Measurements from ENCODE around the gene MVD. TPM values are rescaled to one million over a fixed set of nuclear protein-coding genes. Genes with fewer than 3 reads are reported as not detected.

The MVD gene
- total RNA-seq, 1 experiment from 2014 or later = 38.4 TPM

GRCh38 chr16:88651989-88652761 is 10.7 kb downstream of the MVD start:
- no peak for DNase-seq (ENCODE audit: low read depth in 1 of 2, low spot score in 2 of 2)
- H3K9me3 ChIP-seq (replicated peaks) = no peaks in the 10 kb centered on the region
- no peak overlapping the region for H3K27ac ChIP-seq
- H3K4me3 ChIP-seq = no peak overlapping the region
- no peaks in the 10 kb centered on the region for H3K27me3 ChIP-seq (replicated peaks)
- no peaks in the 10 kb centered on the region for H3K4me1 ChIP-seq (replicated peaks)
- H3K36me3 ChIP-seq = peaks cover 14% of the 10 kb centered on the region

DNA sequence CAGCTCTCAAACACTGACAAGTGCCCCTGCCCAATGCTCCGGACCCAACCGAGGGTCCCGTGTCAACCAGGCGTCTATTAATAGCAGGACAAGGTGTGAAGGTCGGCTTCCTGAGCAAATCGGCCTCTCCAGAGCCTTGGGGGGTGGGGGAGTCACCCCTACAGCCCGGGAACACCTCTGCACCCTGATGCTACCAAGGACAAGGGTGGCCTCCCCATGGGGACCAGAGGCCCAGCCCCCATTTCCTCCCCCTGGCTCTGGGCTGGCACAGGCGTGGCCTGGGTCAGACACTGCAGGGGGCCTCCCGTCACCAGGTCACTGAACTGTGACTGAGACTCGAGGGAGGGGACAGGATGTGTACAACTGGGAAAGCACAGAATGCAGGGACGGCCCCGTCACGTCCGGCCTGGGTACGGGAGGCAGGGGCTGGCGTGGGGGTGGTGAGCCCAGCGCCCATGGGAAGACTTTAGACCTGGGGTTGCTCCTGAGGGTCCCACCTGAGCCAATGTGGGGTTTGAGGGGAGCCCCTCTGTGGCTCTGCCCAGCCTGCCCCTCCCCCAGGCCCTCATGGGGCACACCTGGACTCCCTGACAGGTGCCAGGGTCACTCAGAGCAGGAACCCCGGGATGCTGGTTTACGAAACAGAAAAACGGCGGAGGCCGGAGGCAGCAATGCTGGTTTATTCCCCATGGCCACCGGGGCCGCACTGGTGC is 11.5 kb downstream of the MVD start:
- H3K9me3 ChIP-seq (replicated peaks) = no peaks in the 10 kb centered on the region
- no peaks in the 10 kb centered on the region for H3K27me3 ChIP-seq (replicated peaks)
- H3K27ac ChIP-seq = no peak overlapping the region
- no peaks in the 10 kb centered on the region for H3K4me1 ChIP-seq (replicated peaks)
- no peak for DNase-seq (ENCODE audit: low read depth in 1 of 2, low spot score in 2 of 2)
- H3K36me3 ChIP-seq = peaks cover 14% of the 10 kb centered on the region
- H3K4me3 ChIP-seq = no peak overlapping the region

DNA sequence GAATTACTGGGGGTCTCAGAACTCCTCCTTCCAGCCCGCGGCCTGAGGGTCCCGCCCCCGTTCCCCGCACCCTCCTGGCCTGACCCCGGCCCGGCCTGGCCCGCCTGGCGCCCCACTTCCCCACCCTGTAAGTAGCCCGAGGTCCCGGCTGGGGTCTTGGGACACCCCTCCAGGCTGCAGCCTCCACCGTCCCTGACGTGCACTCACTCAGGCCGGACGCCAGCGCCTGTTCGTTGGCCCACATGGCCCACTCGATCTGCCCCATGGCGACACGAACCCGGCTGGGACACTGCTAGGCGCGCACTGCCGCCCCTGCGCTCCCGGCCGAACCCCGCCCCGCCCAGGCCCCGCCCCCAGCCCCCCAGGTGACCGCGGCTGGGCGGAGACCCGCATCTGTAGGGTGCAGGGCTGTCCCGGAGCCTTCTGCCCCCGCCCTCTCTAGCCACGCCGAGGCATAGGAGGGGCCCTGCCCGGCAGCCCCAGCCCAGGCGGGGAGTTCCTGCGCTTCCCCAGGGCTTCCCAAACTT is 12.1 kb downstream of the MVD start, which contains the start of gene CYBA:
Gene CYBA (minus strand): TSS at position 305 of the 527 bp plus-strand sequence. CDS start 40 bp downstream, at position 265.
- Histone ChIP-seq H3K27me3 (replicated peaks) (no peaks in the 10 kb centered on the region; the same call in 1 of the 2 replicates), H3K36me3 (peaks cover 14% of the 10 kb centered on the region), H3K4me3 (no peak within 1 kb of the TSS), H3K4me1 (replicated peaks) (no peaks in the 10 kb centered on the region), H3K9me3 (replicated peaks) (no peaks in the 10 kb centered on the region), H3K27ac (no peak within 1 kb of the TSS)
- no peak for DNase-seq (ENCODE audit: low read depth in 1 of 2, low spot score in 2 of 2)

- H3K36me3 ChIP-seq = peaks cover 8% of the 10 kb centered on the region
- no peaks in the 10 kb centered on the region for H3K4me1 ChIP-seq (replicated peaks)
- no peaks in the 10 kb centered on the region for H3K9me3 ChIP-seq (replicated peaks)
- no peak for DNase-seq (ENCODE audit: low read depth in 1 of 2, low spot score in 2 of 2)
- no peak overlapping the region for H3K27ac ChIP-seq
- H3K4me3 ChIP-seq = no peak overlapping the region
- H3K27me3 ChIP-seq (replicated peaks) = no peaks in the 10 kb centered on the region; the same call in 1 of the 2 replicates
These were observed 12.8 kb downstream of the MVD start for GRCh38 chr16:88649924-88650748.

GRCh38 chr16:88649195-88649923 is 13.5 kb downstream of the MVD start:
- Histone ChIP-seq H3K27me3 (replicated peaks) (peaks cover under 1% of the 10 kb centered on the region; the same call in 1 of the 2 replicates), H3K27ac (no peak overlapping the region), H3K36me3 (peaks cover under 1% of the 10 kb centered on the region), H3K4me1 (replicated peaks) (no peaks in the 10 kb centered on the region), H3K9me3 (replicated peaks) (no peaks in the 10 kb centered on the region), H3K4me3 (no peak overlapping the region)
- DNase-seq (ENCODE audit: low read depth in 1 of 2, low spot score in 2 of 2) = no peak

GRCh38 chr16:88647178-88648070 is 15.5 kb downstream of the MVD start:
- DNase-seq (ENCODE audit: low read depth in 1 of 2, low spot score in 2 of 2) = no peak
- H3K4me3 ChIP-seq = no peak overlapping the region
- H3K36me3 ChIP-seq = no peaks in the 10 kb centered on the region; the same call in 1 of the 2 replicates
- H3K4me1 ChIP-seq (replicated peaks) = no peaks in the 10 kb centered on the region
- no peak overlapping the region for H3K27ac ChIP-seq
- no peaks in the 10 kb centered on the region for H3K9me3 ChIP-seq (replicated peaks)
- peaks cover 6% of the 10 kb centered on the region; the same call in 1 of the 2 replicates for H3K27me3 ChIP-seq (replicated peaks)

DNA sequence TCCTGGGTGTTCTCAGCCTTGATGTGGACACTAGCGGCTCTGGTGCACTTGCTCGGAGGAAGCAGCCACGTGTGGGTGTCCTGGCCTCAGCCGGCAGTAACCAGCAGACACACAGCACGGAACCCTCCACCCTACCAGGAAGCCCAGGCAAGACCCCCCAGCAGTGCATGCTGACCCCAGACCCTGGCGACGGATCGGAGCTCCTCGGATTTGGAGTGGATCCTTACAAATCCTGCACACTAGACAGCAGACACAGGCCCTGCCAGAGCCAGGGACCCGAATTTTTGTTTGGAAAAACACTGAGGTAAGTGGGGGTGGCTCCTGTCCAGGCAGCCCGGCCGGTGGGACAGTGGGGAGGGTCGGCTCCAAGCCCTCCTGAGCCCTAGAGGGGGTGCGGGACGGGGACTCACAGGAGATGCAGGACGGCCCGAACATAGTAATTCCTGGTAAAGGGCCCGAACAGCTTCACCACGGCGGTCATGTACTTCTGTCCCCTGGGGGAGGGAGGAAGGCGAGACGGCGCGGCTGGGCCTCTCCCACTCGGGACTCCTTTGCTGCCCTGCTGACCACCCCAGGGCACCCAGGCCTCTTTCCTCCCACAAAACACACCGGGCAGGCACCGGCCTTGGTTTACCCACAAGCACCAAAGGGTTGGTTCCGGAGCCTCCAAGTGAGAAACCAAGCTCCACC is 16.4 kb downstream of the MVD start:
- no peak overlapping the region for H3K4me3 ChIP-seq
- peaks cover 6% of the 10 kb centered on the region; the same call in 1 of the 2 replicates for H3K27me3 ChIP-seq (replicated peaks)
- H3K27ac ChIP-seq = no peak overlapping the region

DNA sequence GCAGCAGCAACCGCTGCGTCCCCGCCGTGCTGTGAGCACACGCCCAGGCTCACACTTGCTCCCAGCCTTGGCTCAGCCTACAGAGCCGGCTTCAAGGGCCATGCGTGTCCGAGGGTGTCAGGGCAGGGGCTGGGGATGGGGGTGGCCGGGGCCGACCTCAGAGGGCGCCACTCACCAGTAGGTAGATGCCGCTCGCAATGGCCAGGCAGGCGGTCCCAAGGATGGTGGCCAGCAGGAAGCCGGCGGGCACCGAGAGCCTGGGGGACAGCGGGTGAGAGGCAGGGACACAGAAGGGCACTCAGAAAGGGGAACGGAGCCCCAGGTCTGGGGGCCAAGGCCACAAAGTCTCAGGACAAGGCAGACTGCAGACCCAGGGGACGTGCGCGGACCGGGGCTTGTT is 16.9 kb downstream of the MVD start:
- H3K4me1 ChIP-seq (replicated peaks) = no peaks in the 10 kb centered on the region
- no peak overlapping the region for H3K27ac ChIP-seq
- H3K4me3 ChIP-seq = no peak overlapping the region
- H3K27me3 ChIP-seq (replicated peaks) = peaks cover 6% of the 10 kb centered on the region
- no peaks in the 10 kb centered on the region for H3K9me3 ChIP-seq (replicated peaks)
- no peaks in the 10 kb centered on the region for H3K36me3 ChIP-seq
- DNase-seq (ENCODE audit: low read depth in 1 of 2, low spot score in 2 of 2) = no peak

More for the DNA sequence above, 16.4 kb downstream of the MVD start:
- no peaks in the 10 kb centered on the region for H3K4me1 ChIP-seq (replicated peaks)
- no peaks in the 10 kb centered on the region for H3K36me3 ChIP-seq
- no peak for DNase-seq (ENCODE audit: low read depth in 1 of 2, low spot score in 2 of 2)
- H3K9me3 ChIP-seq (replicated peaks) = no peaks in the 10 kb centered on the region

GRCh38 chr16:88645455-88645854 is 17.4 kb downstream of the MVD start:
- no peak for DNase-seq (ENCODE audit: low read depth in 1 of 2, low spot score in 2 of 2)
- H3K9me3 ChIP-seq (replicated peaks) = no peaks in the 10 kb centered on the region
- H3K36me3 ChIP-seq = no peaks in the 10 kb centered on the region
- peaks cover 10% of the 10 kb centered on the region for H3K27me3 ChIP-seq (replicated peaks)
- no peak overlapping the region for H3K4me3 ChIP-seq
- no peak overlapping the region for H3K27ac ChIP-seq
- H3K4me1 ChIP-seq (replicated peaks) = no peaks in the 10 kb centered on the region

GRCh38 chr16:88643644-88643932 is 19.3 kb downstream of the MVD start:
- H3K36me3 ChIP-seq = no peaks in the 10 kb centered on the region
- peaks cover 29% of the 10 kb centered on the region for H3K27me3 ChIP-seq (replicated peaks)
- DNase-seq (ENCODE audit: low read depth in 1 of 2, low spot score in 2 of 2) = no peak
- H3K4me3 ChIP-seq = no peak overlapping the region
- no peaks in the 10 kb centered on the region for H3K9me3 ChIP-seq (replicated peaks)
- no peak overlapping the region for H3K27ac ChIP-seq
- no peaks in the 10 kb centered on the region for H3K4me1 ChIP-seq (replicated peaks)

DNA sequence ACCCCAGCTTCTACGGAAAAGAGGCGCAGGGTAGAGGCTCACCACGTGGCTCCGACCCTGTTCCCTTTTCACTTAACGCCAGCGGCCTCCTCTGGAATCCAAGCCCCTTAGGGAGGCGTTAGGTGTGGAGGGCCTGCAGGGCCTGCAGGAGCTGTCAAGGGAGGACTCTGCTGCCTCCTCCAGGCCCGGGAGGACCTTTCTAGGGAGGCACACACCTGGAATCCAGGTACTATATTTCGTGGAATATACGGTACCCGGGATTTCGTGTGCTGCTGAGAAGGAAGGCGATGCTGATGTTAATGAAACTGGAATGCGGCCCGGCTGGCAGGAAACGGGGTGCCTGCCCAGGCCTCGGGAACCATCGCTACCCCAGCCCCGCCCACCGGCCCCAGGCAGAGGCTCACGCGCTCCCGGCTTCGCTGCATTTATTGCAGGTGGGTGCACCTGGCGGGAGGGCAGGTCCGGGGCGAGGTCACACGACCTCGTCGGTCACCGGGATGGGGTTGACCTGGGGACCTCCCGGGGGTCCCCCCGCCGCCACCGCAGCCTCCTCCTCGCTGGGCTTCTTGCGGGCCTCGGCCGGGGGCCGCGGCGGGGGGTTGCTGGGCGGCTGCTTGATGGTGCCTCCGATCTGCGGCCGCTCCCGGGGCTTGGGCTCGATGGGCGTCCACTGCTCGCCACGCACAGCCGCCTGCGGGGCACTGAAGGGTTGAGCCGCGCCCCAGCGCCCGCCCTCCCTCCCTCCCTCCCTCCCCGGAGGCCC is 19.8 kb downstream of the MVD start:
- Histone ChIP-seq H3K27me3 (replicated peaks) (peaks cover 32% of the 10 kb centered on the region), H3K27ac (no peak overlapping the region), H3K9me3 (replicated peaks) (no peaks in the 10 kb centered on the region), H3K4me3 (no peak overlapping the region), H3K36me3 (no peaks in the 10 kb centered on the region), H3K4me1 (replicated peaks) (no peaks in the 10 kb centered on the region)
- no peak for DNase-seq (ENCODE audit: low read depth in 1 of 2, low spot score in 2 of 2)

Measured in SJSA1 (cell line).